Measurements from ENCODE around the gene MYRIP. TPM values are rescaled to one million over a fixed set of nuclear protein-coding genes. Genes with fewer than 3 reads are reported as not detected.
"Not testable (repeated sequence)": the region's sequence is repeated elsewhere in the genome, so short reads cannot be mapped to it uniquely, and the experiment has no call there.

The MYRIP gene
- total RNA-seq, 1 experiment from 2014 or later = 0.11 TPM

DNA sequence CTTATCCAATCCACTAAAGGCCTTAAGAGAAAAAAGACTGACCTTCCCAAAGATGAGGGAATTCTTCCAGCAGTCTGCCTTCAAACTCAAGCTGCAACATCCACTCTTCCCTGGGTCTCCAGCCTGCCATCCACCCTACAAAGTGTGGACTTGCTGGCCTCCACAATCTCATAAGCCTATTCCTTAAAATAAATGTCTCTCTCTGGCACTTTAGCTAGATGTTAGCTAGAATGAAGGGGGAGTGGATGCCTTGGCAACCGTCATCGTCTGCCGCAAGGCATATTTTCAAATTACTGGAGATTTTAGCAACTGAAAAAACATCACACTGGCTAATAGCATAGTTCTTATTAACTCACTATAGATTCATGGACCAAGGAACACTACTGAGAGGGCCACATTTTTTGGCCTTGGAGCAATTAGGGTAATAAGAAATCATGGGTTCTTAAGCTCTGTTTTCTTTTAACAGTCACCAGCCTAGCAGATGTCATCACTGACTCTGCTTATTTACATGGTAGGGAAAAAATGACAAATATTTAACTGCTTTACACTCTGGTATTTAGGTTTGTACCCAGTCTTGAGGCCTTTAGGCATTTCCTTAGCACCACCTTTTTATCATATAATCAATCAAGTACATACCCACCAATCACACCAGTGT is 245.3 kb downstream of the MYRIP start:
- H3K36me3 ChIP-seq = no peaks in the 10 kb centered on the region
- H3K4me1 ChIP-seq (replicated peaks) = 0 out of 2 replicates have a peak, but pooled peaks cover 3% of the 10 kb centered on the region
- H3K27me3 ChIP-seq (replicated peaks) = no peaks in the 10 kb centered on the region
- no peak overlapping the region for H3K4me3 ChIP-seq
- peak in 1 of 2 experiments; percentile 36 for DNase-seq (ENCODE audit: low read depth in 1 of 2, low spot score in 2 of 2)
- H3K27ac ChIP-seq = peak overlapping the region; percentile 42; the same call in 1 of the 2 replicates
- H3K9me3 ChIP-seq (replicated peaks) = no peaks in the 10 kb centered on the region

DNA sequence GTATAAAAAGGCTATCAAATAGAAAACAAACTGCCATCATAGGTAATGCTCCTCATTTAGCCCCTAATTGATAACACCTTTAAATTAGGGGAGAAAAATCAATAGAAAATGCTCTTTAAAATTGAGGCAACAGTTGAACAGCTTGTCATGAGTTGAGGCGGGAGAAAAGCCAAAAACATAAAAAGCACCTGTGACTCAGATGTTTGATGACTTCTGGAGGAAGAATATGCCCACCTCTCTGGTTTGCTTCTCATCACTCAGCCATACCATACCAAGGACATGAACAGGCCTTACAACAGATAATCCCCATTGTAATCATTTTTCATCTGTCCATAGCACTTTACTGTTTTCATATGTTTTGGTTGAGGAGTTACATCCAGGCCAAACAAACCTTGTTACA is 246.0 kb downstream of the MYRIP start:
- H3K27ac ChIP-seq = peak overlapping the region; percentile 42; the same call in 1 of the 2 replicates
- no peaks in the 10 kb centered on the region for H3K36me3 ChIP-seq
- H3K27me3 ChIP-seq (replicated peaks) = no peaks in the 10 kb centered on the region
- no peak overlapping the region for H3K4me3 ChIP-seq
- DNase-seq (ENCODE audit: low read depth in 1 of 2, low spot score in 2 of 2) = no peak
- 0 out of 2 replicates have a peak, but pooled peaks cover 3% of the 10 kb centered on the region for H3K4me1 ChIP-seq (replicated peaks)
- H3K9me3 ChIP-seq (replicated peaks) = no peaks in the 10 kb centered on the region

DNA sequence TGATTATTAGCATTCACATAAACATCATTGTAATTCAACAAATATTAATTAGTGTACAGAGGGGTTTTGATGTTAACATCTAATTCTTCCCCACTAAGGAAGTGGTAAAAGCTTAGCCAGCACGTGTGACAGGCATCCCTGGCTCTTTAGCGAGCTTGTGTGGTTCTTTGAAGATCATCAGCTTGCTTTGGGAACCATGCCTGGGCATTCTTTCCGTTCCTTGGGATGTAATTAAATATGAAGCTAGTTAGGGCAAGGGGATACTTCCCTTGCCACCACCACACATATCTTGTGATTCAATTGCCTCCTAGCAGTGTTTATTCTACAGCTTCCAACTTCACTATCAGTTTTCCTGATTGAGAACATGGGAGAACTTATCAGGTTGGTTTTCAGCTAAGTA is 246.5 kb downstream of the MYRIP start:
- Histone ChIP-seq H3K27ac (no peak overlapping the region), H3K4me1 (replicated peaks) (0 out of 2 replicates have a peak, but pooled peaks cover 3% of the 10 kb centered on the region)
- DNase-seq (ENCODE audit: low read depth in 1 of 2, low spot score in 2 of 2) = no peak

GRCh38 chr3:40057077-40057476 is 247.7 kb downstream of the MYRIP start:
- Histone ChIP-seq H3K27ac (no peak overlapping the region), H3K4me1 (replicated peaks) (0 out of 2 replicates have a peak, but pooled peaks cover 3% of the 10 kb centered on the region), H3K9me3 (replicated peaks) (no peaks in the 10 kb centered on the region), H3K36me3 (no peaks in the 10 kb centered on the region), H3K27me3 (replicated peaks) (no peaks in the 10 kb centered on the region), H3K4me3 (no peak overlapping the region)
- DNase-seq (ENCODE audit: low read depth in 1 of 2, low spot score in 2 of 2) = no peak

More for the DNA sequence above, 246.5 kb downstream of the MYRIP start:
- no peaks in the 10 kb centered on the region for H3K9me3 ChIP-seq (replicated peaks)
- H3K36me3 ChIP-seq = no peaks in the 10 kb centered on the region
- no peak overlapping the region for H3K4me3 ChIP-seq
- no peaks in the 10 kb centered on the region for H3K27me3 ChIP-seq (replicated peaks)

DNA sequence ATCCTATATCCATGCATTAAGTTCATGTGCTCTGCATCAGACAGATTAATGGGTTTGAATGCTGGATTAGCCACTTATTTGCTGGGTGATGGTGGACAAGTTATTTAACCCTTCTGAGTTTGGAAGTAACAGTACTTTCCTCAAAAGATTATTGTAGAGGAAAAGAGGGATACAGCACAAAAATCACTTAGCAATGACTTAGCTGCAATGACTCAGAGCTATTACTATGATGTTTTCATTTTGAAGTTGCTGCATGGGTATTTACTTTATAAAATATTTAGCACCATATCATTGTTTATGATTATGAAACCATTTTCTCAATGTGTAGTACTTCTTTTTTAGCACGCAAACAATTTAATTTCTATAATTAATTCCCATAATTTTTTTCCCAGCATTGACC is 248.4 kb downstream of the MYRIP start:
- no peaks in the 10 kb centered on the region for H3K36me3 ChIP-seq
- DNase-seq (ENCODE audit: low read depth in 1 of 2, low spot score in 2 of 2) = no peak
- no peak overlapping the region for H3K27ac ChIP-seq
- no peaks in the 10 kb centered on the region for H3K27me3 ChIP-seq (replicated peaks)
- H3K4me3 ChIP-seq = no peak overlapping the region
- H3K4me1 ChIP-seq (replicated peaks) = 0 out of 2 replicates have a peak, but pooled peaks cover 3% of the 10 kb centered on the region
- H3K9me3 ChIP-seq (replicated peaks) = no peaks in the 10 kb centered on the region

DNA sequence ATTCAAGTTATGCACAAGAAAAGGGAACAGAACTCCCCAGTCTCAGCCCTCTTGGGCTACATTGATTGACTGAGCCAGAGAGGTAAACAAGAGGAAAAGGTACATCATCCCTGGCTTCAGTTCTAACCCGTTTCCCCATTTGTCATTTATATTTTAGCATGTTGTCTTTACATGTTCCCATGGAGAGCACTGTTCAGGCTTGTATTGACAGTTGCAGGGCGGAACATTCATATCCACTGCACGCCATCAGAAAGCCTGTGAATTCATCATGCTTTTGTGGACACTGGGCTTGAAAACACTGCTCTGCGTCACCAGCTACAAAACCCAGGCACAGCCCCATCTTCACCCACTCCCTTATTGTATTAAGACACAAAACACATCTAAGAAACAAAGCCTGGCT is 259.2 kb downstream of the MYRIP start:
- no peaks in the 10 kb centered on the region for H3K4me1 ChIP-seq (replicated peaks)
- H3K36me3 ChIP-seq = no peaks in the 10 kb centered on the region
- H3K4me3 ChIP-seq = no peak overlapping the region
- no peaks in the 10 kb centered on the region for H3K9me3 ChIP-seq (replicated peaks)
- no peaks in the 10 kb centered on the region for H3K27me3 ChIP-seq (replicated peaks)
- DNase-seq (ENCODE audit: low read depth in 1 of 2, low spot score in 2 of 2) = no peak
- H3K27ac ChIP-seq = no peak overlapping the region

GRCh38 chr3:40070816-40071215 is 261.4 kb downstream of the MYRIP start:
- Histone ChIP-seq H3K36me3 (no peaks in the 10 kb centered on the region), H3K4me1 (replicated peaks) (no peaks in the 10 kb centered on the region), H3K9me3 (replicated peaks) (no peaks in the 10 kb centered on the region), H3K27ac (no peak overlapping the region), H3K4me3 (no peak overlapping the region), H3K27me3 (replicated peaks) (no peaks in the 10 kb centered on the region)
- DNase-seq (ENCODE audit: low read depth in 1 of 2, low spot score in 2 of 2) = no peak

GRCh38 chr3:40071683-40072238 is 262.4 kb downstream of the MYRIP start:
- Histone ChIP-seq H3K36me3 (no peaks in the 10 kb centered on the region), H3K27ac (no peak overlapping the region), H3K27me3 (replicated peaks) (no peaks in the 10 kb centered on the region), H3K4me1 (replicated peaks) (no peaks in the 10 kb centered on the region), H3K4me3 (no peak overlapping the region), H3K9me3 (replicated peaks) (no peaks in the 10 kb centered on the region)
- no peak for DNase-seq (ENCODE audit: low read depth in 1 of 2, low spot score in 2 of 2)

- no peak overlapping the region for H3K4me3 ChIP-seq
- no peaks in the 10 kb centered on the region for H3K27me3 ChIP-seq (replicated peaks)
These were observed 264.1 kb downstream of the MYRIP start for GRCh38 chr3:40073310-40074007.

DNA sequence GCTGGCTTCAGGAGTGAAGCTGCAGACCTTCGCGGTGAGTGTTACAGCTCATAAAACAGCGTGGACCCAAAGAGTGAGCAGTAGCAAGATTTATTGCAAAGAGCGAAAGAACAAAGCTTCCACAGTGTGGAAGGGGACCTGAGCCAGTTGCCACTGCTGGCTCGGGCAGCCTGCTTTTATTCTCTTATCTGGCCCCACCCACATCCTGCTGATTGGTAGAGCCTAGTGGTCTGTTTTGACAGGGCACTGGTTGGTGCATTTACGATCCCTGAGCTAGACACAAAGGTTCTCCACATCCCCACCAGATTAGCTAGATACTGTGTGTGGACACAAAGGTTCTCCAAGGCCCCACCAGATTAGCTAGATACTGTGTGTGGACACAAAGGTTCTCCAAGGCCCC is 267.7 kb downstream of the MYRIP start:
- not testable (repeated sequence) for H3K27ac ChIP-seq; H3K4me3 ChIP-seq; DNase-seq (ENCODE audit: low read depth in 1 of 2, low spot score in 2 of 2); H3K27me3 ChIP-seq (replicated peaks); H3K9me3 ChIP-seq (replicated peaks); H3K36me3 ChIP-seq; H3K4me1 ChIP-seq (replicated peaks)

More at GRCh38 chr3:40073310-40074007, 264.1 kb downstream of the MYRIP start:
- no peak for DNase-seq (ENCODE audit: low read depth in 1 of 2, low spot score in 2 of 2)
- H3K9me3 ChIP-seq (replicated peaks) = no peaks in the 10 kb centered on the region
- no peaks in the 10 kb centered on the region for H3K36me3 ChIP-seq
- no peak overlapping the region for H3K27ac ChIP-seq
- no peaks in the 10 kb centered on the region for H3K4me1 ChIP-seq (replicated peaks)

DNA sequence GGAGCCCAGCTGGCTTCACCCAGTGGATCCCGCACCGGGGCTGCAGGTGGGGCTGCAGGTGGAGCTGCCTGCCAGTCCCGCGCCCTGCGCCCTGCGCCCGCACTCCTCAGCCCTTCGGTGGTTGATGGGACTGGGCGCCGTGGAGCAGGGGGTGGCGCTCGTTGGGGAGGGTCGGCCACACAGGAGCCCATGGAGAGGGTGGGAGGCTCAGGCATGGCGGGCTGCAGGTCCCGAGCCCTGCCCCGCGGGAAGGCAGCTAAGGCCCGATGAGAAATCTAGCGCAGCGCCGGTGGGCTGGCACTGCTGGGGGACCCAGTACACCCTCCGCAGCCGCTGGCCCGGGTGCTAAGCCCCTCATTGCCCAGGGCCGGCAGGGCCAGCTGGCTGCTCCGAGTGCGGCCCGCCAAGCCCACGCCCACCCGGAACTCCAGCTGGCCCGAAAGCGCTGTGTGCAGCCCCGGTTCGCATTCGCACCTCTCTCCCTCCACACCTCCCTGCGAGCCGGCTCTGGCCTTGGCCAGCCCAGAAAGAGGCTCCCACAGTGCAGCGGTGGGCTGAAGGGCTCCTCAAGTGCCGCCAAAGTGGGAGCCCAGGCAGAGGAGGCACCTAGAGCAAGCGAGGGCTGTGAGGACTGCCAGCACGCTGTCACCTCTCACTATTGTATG is 268.6 kb downstream of the MYRIP start:
- H3K36me3 ChIP-seq; H3K27me3 ChIP-seq (replicated peaks); H3K9me3 ChIP-seq (replicated peaks); H3K4me3 ChIP-seq; H3K27ac ChIP-seq; H3K4me1 ChIP-seq (replicated peaks); DNase-seq (ENCODE audit: low read depth in 1 of 2, low spot score in 2 of 2): not testable (repeated sequence)

GRCh38 chr3:40078590-40078989 is 269.2 kb downstream of the MYRIP start:
- DNase-seq (ENCODE audit: low read depth in 1 of 2, low spot score in 2 of 2) = no peak
- Histone ChIP-seq H3K9me3 (replicated peaks) (no peaks in the 10 kb centered on the region), H3K36me3 (no peaks in the 10 kb centered on the region), H3K4me3 (no peak overlapping the region), H3K27ac (peak overlapping the region; percentile 37), H3K4me1 (replicated peaks) (no peaks in the 10 kb centered on the region; the same call in 1 of the 2 replicates), H3K27me3 (replicated peaks) (no peaks in the 10 kb centered on the region)

DNA sequence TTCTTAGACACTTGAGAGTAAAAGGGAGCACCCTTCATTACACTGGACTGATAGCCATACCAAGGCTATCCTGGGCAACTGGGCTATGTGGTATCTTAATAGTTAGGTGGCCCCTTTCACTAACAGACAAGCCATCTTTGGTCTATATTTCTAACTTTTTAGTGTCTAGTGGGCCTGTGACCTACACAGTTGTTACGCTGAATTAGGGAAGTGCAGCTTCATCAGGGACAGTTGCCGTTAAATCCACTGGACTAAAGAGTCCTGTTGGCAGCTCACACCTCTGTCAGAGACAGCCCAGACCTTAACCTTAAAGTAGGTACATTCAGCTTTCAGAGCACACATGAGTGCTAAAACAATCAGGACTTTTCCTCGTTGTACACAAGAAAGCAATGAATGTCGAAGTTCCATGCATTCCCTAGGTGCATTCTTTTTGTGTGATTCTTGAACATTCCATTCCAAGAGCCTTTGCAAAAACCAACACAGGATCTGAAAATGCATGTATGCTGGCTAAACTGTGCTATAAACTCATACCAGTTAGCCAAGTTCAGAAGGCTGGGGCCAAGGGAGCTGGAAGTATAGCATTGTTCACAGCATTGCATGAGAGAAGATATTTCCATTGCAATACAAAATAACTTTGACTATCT is 269.9 kb downstream of the MYRIP start:
- no peak overlapping the region for H3K4me3 ChIP-seq
- peak overlapping the region; percentile 37 for H3K27ac ChIP-seq
- DNase-seq (ENCODE audit: low read depth in 1 of 2, low spot score in 2 of 2) = peak in 1 of 2 experiments; percentile 24
- H3K9me3 ChIP-seq (replicated peaks) = no peaks in the 10 kb centered on the region
- no peaks in the 10 kb centered on the region; the same call in 1 of the 2 replicates for H3K4me1 ChIP-seq (replicated peaks)
- no peaks in the 10 kb centered on the region for H3K36me3 ChIP-seq
- H3K27me3 ChIP-seq (replicated peaks) = no peaks in the 10 kb centered on the region

Measured in SJSA1 (cell line).